Esophagus muscularis mucosa (tissue), 4 donors: ENCODE data around the gene SV2A. TPM values are rescaled to one million over a fixed set of nuclear protein-coding genes. Genes with fewer than 3 reads are reported as not detected.

Experiments
- DNase-seq: peaks from one replicate; pipeline ENCODE4 v3.0.0-alpha.2; 2017; ENCODE audit errors: extremely low spot score
- H3K27ac ChIP-seq, 4 donors: fragments of 200-600 bp; sonication (generic); replicated peaks in 1 of 4; 1 replicate in 3 of 4; 2 replicates in 1 of 4; pipeline ENCODE4 v1.5.1; 2016 to 2019; ENCODE audit warnings: mild to moderate bottlenecking in 1 of 4
- H3K27me3 ChIP-seq, 4 donors: fragments of 200-600 bp; sonication (generic); one replicate each; pipeline versions ENCODE4 v1.5.1 to v1.6.0; 2016 to 2019
- H3K36me3 ChIP-seq, 4 donors: fragments of 200-600 bp; sonication (generic); one replicate each; pipeline ENCODE4 v1.5.1; 2016 to 2019
- H3K4me1 ChIP-seq, 4 donors: fragments of 200-600 bp; sonication (generic); one replicate each; pipeline ENCODE4 v1.5.1; 2016 to 2019
- H3K4me3 ChIP-seq, 4 donors: fragments of 200-600 bp; sonication (generic); 1 replicate in 2 of 4; 2 replicates in 2 of 4; pipeline ENCODE4 v1.5.1; 2016 to 2019; ENCODE audit warnings: mild to moderate bottlenecking in 4 of 4, moderate library complexity in 1 of 4
- H3K9me3 ChIP-seq, 4 donors: fragments of 200-600 bp; sonication (generic); 1 replicate in 3 of 4; 2 replicates in 1 of 4; pipeline ENCODE4 v1.5.1; 2016 to 2019
- EP300 ChIP-seq: sonication (generic); formaldehyde crosslinking; IDR thresholded peaks from one replicate; pipeline ENCODE4 v1.6.1; 2017; ENCODE audit warnings: antibody characterized with exemption
- POLR2A ChIP-seq: fragments of 450-650 bp; IDR thresholded peaks from one replicate; pipeline ENCODE4 v1.6.1; 2017; ENCODE audit warnings: antibody characterized with exemption, moderate library complexity, mild to moderate bottlenecking, low read depth
- POLR2AphosphoS5 ChIP-seq, 2 donors: sonication (generic); formaldehyde crosslinking; IDR thresholded peaks; one replicate each; pipeline ENCODE4 v1.6.1; 2017; ENCODE audit warnings: antibody characterized with exemption in 2 of 2
- WGBS: methylation state at CpG from one replicate; pipeline ENCODE4 v1.1.5; 2018; 5-methylcytosine and 5-hydroxymethylcytosine counted together
- intact Hi-C: fragments of 100-400 bp; cut with DNase I; formaldehyde crosslinking; loops from one replicate; pipeline ENCODE4 v1.15.1; 2023
- total RNA-seq, 4 donors: library from RNA; depleted of rRNA; stranded (reverse); fragments of >200 nt; gene quantifications; one replicate each; pipeline versions ENCODE4 v1.1.0 to v1.2.1, GENCODE V29; 2016
- TF ChIP-seq, protein P1 (sequence below), 3 experiments: fragments of 200-600 bp in 2 of 3; fragments of 450-650 bp in 1 of 3; sonication (generic) in 2 of 3; IDR thresholded peaks; one replicate each; pipeline ENCODE4 v1.5.1; 2017 to 2019; ENCODE audit warnings: antibody characterized with exemption in 3 of 3, mild to moderate bottlenecking in 2 of 3, moderate library complexity in 1 of 3

The SV2A gene
- total RNA-seq, 4 donors from 2014 or later: 3.3 to 8.6 (median 5.5) TPM

DNA sequence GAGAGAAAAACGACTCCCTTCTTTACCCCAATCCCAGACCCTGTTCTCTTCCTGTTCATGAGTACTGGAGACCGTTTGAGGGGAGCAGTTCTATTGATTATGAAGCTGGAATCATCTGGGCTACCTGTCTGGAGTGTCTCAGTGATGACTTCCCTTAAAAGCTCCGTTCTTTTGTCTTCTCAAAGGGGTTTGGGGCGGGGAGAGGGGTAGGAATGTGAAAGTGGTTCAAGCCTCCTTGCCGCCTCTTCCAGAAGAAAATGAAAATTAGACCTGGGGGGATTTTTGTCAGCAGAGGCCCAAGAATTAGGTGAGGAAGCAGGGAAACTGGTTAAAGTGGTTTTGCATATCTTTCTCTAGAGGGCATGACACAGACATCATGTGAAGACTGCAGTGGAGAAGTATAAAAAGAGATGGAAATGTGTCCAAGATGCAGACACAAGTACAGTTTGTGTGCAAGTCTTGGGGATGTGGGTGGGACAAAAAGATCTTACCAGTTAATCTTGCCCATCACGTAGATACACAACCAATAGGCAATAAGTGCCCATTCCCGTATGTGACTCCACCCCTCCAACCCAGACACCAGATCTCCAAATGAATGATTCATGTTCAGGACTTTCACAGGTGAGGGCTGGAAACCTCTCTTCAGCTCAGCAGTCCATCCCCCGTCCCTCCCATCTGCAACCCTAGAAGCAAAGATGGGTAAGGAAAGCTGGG is 19.5 kb upstream of the SV2A start:
- Histone ChIP-seq H3K27ac (peak overlapping the region; percentile 81 to 84 (median 82)), H3K4me1 (peaks cover 26 to 63% (median 52%) of the 10 kb centered on the region in 4 donors), H3K9me3 (no peaks in the 10 kb centered on the region), H3K36me3 (peaks cover 0 to 16% (median 4%) of the 10 kb centered on the region in 4 donors), H3K4me3 (peak overlapping the region; percentile 55 to 70 (median 66)), H3K27me3 (no peaks in the 10 kb centered on the region)
- intact Hi-C loops: no loop called here
- TF ChIP-seq, protein P1, sequence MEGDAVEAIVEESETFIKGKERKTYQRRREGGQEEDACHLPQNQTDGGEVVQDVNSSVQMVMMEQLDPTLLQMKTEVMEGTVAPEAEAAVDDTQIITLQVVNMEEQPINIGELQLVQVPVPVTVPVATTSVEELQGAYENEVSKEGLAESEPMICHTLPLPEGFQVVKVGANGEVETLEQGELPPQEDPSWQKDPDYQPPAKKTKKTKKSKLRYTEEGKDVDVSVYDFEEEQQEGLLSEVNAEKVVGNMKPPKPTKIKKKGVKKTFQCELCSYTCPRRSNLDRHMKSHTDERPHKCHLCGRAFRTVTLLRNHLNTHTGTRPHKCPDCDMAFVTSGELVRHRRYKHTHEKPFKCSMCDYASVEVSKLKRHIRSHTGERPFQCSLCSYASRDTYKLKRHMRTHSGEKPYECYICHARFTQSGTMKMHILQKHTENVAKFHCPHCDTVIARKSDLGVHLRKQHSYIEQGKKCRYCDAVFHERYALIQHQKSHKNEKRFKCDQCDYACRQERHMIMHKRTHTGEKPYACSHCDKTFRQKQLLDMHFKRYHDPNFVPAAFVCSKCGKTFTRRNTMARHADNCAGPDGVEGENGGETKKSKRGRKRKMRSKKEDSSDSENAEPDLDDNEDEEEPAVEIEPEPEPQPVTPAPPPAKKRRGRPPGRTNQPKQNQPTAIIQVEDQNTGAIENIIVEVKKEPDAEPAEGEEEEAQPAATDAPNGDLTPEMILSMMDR (IDR thresholded peaks at IDR 0.05): no peak
- TF ChIP-seq POLR2AphosphoS5 (IDR thresholded peaks at IDR 0.05) (peak in 1 of 2 donors; percentile 32), EP300 (no peak)
- WGBS: 16% methylated on average over 8 of the region's 8 CpGs
- no peak for DNase-seq

DNA sequence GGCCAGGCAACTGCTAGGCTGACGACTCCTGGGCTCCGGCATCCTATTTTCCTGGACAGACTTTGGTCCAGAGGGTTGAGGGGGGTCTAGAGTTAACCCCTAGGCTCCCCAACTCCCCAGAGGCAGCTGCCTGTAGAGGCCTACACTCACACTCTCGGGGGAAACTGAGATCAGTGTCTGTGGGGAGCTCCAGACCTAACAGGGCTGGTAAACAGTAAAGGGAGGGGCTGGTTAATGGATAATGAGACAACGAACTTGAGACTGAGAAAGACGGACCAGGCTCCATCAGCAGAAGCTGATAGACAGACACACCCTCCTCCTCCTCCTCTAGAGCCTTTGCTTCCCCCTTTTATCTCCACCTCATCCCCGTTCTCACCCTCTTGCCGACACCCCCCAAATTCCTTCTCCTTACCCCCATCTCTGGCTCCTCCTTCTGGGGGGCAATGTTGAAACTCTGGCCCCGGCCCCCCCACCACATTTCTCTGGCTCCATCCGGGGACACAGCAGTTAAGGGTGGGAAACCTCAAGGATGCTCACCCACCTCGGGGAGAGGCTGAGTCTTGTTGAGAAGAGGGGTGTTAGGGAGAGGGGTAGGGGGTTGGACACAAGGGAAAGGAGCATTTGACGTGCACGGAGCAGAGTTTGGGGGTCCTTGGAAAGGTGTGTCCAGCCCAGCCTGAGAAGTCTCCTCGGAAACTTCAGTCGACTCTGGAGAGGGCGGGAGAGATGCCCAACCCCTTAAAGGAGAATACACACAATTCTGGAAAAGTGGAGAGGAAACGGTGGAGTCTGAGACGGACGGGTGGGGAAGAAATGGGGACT is 18.7 kb upstream of the SV2A start, which contains the start of gene MTMR11:
Gene MTMR11, minus strand, starts transcription at position 710 of the 822 bp plus-strand sequence. Its CDS starts 232 bp downstream, at position 478.
- H3K9me3 ChIP-seq: no peaks in the 10 kb centered on the region
- DNase-seq: no peak
- TF ChIP-seq, protein P1 (IDR thresholded peaks at IDR 0.05): no peak
- TF ChIP-seq POLR2AphosphoS5 (IDR thresholded peaks at IDR 0.05): peak; percentile 43 to 56
- 18% methylated on average over 18 of the region's 18 CpGs for WGBS
- no peaks in the 10 kb centered on the region for H3K27me3 ChIP-seq
- intact Hi-C loops: no loop called here
- H3K4me1 ChIP-seq: peaks cover 26 to 58% (median 49%) of the 10 kb centered on the region in 4 donors
- H3K27ac ChIP-seq: peak within 1 kb of the TSS; percentile 81 to 84 (median 82)
- H3K4me3 ChIP-seq: peak within 1 kb of the TSS; percentile 55 to 70 (median 66)
- H3K36me3 ChIP-seq: peaks cover 0 to 24% (median 8%) of the 10 kb centered on the region in 4 donors

DNA sequence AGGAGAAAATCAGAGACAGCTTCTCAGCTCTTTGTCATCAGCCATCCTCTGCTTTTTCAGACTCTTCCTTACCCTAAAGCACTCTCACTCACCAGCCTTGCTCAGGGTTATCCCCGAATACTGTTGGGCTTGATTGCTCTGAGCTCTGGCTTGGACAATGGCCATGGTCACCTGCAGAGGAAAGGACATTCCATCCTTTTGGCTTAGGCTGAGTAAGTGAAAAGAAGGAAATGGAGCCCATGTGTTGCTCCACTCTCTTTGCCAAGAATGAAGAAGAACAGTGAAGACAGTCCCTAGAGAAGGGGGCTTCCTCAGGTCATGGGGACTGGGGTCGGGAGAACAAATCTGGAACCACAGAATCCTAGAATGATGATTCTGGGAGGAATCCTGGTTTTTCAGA is 16.7 kb upstream of the SV2A start:
- H3K36me3 ChIP-seq: peaks cover 0 to 44% (median 20%) of the 10 kb centered on the region in 4 donors

DNA sequence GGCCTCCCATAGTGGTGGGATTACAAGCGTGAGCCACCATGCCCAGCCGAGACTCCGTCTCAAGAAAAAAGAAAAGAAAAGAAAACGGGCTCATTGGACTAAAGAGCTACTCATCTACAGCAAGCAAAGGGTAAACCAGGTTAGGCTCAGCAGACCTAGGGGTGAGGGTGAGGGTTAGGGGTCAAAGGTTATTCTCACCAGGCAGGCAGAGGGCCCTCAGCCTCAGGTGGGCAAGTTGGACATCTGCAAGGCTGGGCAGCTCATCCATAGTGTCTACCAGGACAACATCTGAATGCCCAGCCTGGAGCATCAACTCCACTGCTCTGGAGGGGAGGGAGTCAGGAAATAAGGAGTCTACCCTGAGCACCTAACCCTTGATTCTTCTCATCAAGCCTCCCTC is 15.6 kb upstream of the SV2A start:
- WGBS: 93% methylated on average over 4 of the region's 4 CpGs
- H3K4me1 ChIP-seq: peaks cover 18 to 42% (median 38%) of the 10 kb centered on the region in 4 donors
- H3K36me3 ChIP-seq: peaks cover 0 to 47% (median 20%) of the 10 kb centered on the region in 4 donors
- H3K27ac ChIP-seq: peak overlapping the region in 1 of 4 donors; percentile 5
- no peak for DNase-seq
- H3K9me3 ChIP-seq: no peaks in the 10 kb centered on the region
- intact Hi-C loops: no loop called here
- no peaks in the 10 kb centered on the region for H3K27me3 ChIP-seq
- TF ChIP-seq, protein P1 (IDR thresholded peaks at IDR 0.05): no peak
- TF ChIP-seq POLR2A: no peak
- no peak for TF ChIP-seq POLR2AphosphoS5 (IDR thresholded peaks at IDR 0.05)
- TF ChIP-seq EP300: no peak
- no peak overlapping the region for H3K4me3 ChIP-seq

More for the DNA sequence above, 16.7 kb upstream of the SV2A start:
- no peaks in the 10 kb centered on the region for H3K27me3 ChIP-seq
- H3K27ac ChIP-seq: peak overlapping the region in 1 of 4 donors; percentile 0
- no peak overlapping the region for H3K4me3 ChIP-seq
- TF ChIP-seq POLR2AphosphoS5 (IDR thresholded peaks at IDR 0.05) (no peak), POLR2A (no peak), EP300 (no peak)
- TF ChIP-seq, protein P1 (IDR thresholded peaks at IDR 0.05): no peak
- DNase-seq: no peak
- intact Hi-C loops: no loop called here
- WGBS: 76% methylated on average over 2 of the region's 2 CpGs
- no peaks in the 10 kb centered on the region for H3K9me3 ChIP-seq
- H3K4me1 ChIP-seq: peaks cover 19 to 47% (median 43%) of the 10 kb centered on the region in 4 donors
